ENCODE measurements around the gene CREB3.

DNA sequence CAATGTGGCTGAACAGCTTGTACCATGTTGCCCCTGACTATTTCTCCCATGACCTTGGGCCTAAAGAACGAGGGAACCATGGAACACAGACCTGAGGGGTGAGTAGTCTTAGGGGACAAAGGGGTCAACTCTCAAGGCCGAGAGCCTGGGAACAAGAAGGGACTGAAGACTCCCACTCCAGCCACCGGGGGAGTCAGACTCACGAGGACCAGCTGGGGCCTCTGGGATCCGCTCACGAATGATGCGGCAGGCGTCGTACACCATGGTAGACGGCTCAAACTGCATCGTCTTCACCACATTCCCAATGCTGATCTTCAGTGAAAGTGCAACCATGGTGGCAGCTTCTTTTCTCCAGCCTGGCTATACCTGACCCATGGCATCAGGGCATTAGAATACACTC is 7.1 kb upstream of the CREB3 start:
- TF ChIP-seq, protein P1, sequence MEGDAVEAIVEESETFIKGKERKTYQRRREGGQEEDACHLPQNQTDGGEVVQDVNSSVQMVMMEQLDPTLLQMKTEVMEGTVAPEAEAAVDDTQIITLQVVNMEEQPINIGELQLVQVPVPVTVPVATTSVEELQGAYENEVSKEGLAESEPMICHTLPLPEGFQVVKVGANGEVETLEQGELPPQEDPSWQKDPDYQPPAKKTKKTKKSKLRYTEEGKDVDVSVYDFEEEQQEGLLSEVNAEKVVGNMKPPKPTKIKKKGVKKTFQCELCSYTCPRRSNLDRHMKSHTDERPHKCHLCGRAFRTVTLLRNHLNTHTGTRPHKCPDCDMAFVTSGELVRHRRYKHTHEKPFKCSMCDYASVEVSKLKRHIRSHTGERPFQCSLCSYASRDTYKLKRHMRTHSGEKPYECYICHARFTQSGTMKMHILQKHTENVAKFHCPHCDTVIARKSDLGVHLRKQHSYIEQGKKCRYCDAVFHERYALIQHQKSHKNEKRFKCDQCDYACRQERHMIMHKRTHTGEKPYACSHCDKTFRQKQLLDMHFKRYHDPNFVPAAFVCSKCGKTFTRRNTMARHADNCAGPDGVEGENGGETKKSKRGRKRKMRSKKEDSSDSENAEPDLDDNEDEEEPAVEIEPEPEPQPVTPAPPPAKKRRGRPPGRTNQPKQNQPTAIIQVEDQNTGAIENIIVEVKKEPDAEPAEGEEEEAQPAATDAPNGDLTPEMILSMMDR (IDR thresholded peaks at IDR 0.05 in 4 of 5, conservative IDR thresholded peaks at IDR 0.05 in 1 of 5) = no peak
- no peak for TF ChIP-seq POLR2A (IDR thresholded peaks at IDR 0.05)
